HG03103 (cell line): Measurements from ENCODE around the gene RNF152.

Source experiments
- ATAC-seq: cut with Tn5 transposase; IDR thresholded peaks from one replicate; pipeline ENCODE4 v1.9.1; 2021; ENCODE audit warnings: low read depth; ENCODE audit not compliant: unreplicated experiment

The RNF152 gene

GRCh38 chr18:61894751-61895524 lies 2.1 kb upstream of the RNF152 start:
- no peak for ATAC-seq

- ATAC-seq: peak; percentile 78
These were observed 1.4 kb upstream of the RNF152 start for GRCh38 chr18:61893971-61894750.

- ATAC-seq: peak; percentile 18
These were observed 633 bp upstream of the RNF152 start for GRCh38 chr18:61893309-61893970.

- no peak for ATAC-seq
These were observed 913 bp downstream of the RNF152 start for GRCh38 chr18:61891894-61892293.

GRCh38 chr18:61891271-61891670 lies 1.5 kb downstream of the RNF152 start:
- ATAC-seq: no peak

GRCh38 chr18:61890344-61890743 lies 2.5 kb downstream of the RNF152 start:
- no peak for ATAC-seq

- ATAC-seq: no peak
These were observed 3.3 kb downstream of the RNF152 start for GRCh38 chr18:61889541-61889940.

- no peak for ATAC-seq
These were observed 4.2 kb downstream of the RNF152 start for GRCh38 chr18:61888622-61889021.

- no peak for ATAC-seq
These were observed 5.0 kb downstream of the RNF152 start for GRCh38 chr18:61887838-61888237.

GRCh38 chr18:61883547-61883946 lies 9.3 kb downstream of the RNF152 start:
- ATAC-seq: no peak

- no peak for ATAC-seq
These were observed 10.4 kb downstream of the RNF152 start for GRCh38 chr18:61882296-61883004.

GRCh38 chr18:61876899-61877298 lies 15.9 kb downstream of the RNF152 start:
- ATAC-seq: no peak

- ATAC-seq: no peak
These were observed 22.7 kb downstream of the RNF152 start for GRCh38 chr18:61870151-61870550.

- no peak for ATAC-seq
These were observed 23.2 kb downstream of the RNF152 start for GRCh38 chr18:61869636-61870035.

- ATAC-seq: no peak
These were observed 27.2 kb downstream of the RNF152 start for GRCh38 chr18:61865466-61866175.

GRCh38 chr18:61861372-61861771 lies 31.4 kb downstream of the RNF152 start:
- ATAC-seq: no peak

- no peak for ATAC-seq
These were observed 32.5 kb downstream of the RNF152 start for GRCh38 chr18:61860302-61860701.

GRCh38 chr18:61859113-61859512 lies 33.7 kb downstream of the RNF152 start:
- no peak for ATAC-seq

GRCh38 chr18:61856678-61857077 lies 36.1 kb downstream of the RNF152 start:
- no peak for ATAC-seq
